Mesendoderm (in vitro differentiated cells): ENCODE results near the gene MYO16.
A peak's percentile ranks its signal among the peaks of the same experiment; 100 is the strongest.

Experiments
- DNase-seq: peaks from one replicate; pipeline ENCODE4 v3.0.0; 2013
- H2AK5ac ChIP-seq: 2 replicates; pipeline ENCODE4 v1.6.1; 2013; ENCODE audit warnings: low read length, inconsistent platforms
- H2BK120ac ChIP-seq: 2 replicates; pipeline ENCODE4 v1.6.1; 2013; ENCODE audit warnings: low read depth, mild to moderate bottlenecking, low read length, moderate library complexity, mixed read lengths
- H2BK15ac ChIP-seq: replicated peaks from 2 replicates; pipeline ENCODE4 v1.6.1; 2013; ENCODE audit warnings: low read depth, mild to moderate bottlenecking, moderate library complexity
- H2BK5ac ChIP-seq: 2 replicates; pipeline ENCODE4 v1.6.1; 2013; ENCODE audit warnings: low read length, inconsistent platforms
- H3K18ac ChIP-seq: 2 replicates; pipeline ENCODE4 v1.6.1; 2013; ENCODE audit warnings: mild to moderate bottlenecking, low read length, mixed read lengths
- H3K23ac ChIP-seq: one replicate; pipeline ENCODE4 v1.6.1; 2013; ENCODE audit warnings: low read length
- H3K27ac ChIP-seq: 2 replicates; pipeline ENCODE4 v1.5.1; 2013; ENCODE audit warnings: low read depth, mild to moderate bottlenecking, inconsistent platforms, low read length, moderate library complexity
- H3K27me3 ChIP-seq: 2 replicates; pipeline ENCODE4 v1.6.1; 2013; ENCODE audit warnings: low read length, control low read depth, mild to moderate bottlenecking, inconsistent platforms; ENCODE audit not compliant: insufficient read depth, poor library complexity
- H3K36me3 ChIP-seq: 2 replicates; pipeline ENCODE4 v1.6.1; 2013; ENCODE audit warnings: low read length, inconsistent platforms; ENCODE audit not compliant: control insufficient read depth, insufficient read depth
- H3K4ac ChIP-seq: one replicate; pipeline ENCODE4 v1.6.1; 2013; ENCODE audit warnings: low read depth, mild to moderate bottlenecking, low read length, moderate library complexity
- H3K4me1 ChIP-seq: 2 replicates; pipeline ENCODE4 v1.6.1; 2013; ENCODE audit warnings: low read depth, low read length, inconsistent platforms; ENCODE audit not compliant: control insufficient read depth
- H3K4me2 ChIP-seq: 2 replicates; pipeline ENCODE4 v1.6.1; 2013; ENCODE audit warnings: low read length
- H3K4me3 ChIP-seq: 2 replicates; pipeline ENCODE4 v1.5.1; 2013; ENCODE audit warnings: mild to moderate bottlenecking, low read length
- H3K56ac ChIP-seq: one replicate; pipeline ENCODE4 v1.6.1; 2013; ENCODE audit warnings: low read length
- H3K79me1 ChIP-seq: 2 replicates; pipeline ENCODE4 v1.6.1; 2013; ENCODE audit warnings: low read length, inconsistent platforms
- H3K79me2 ChIP-seq: 2 replicates; pipeline ENCODE4 v1.6.1; 2013; ENCODE audit warnings: mild to moderate bottlenecking, low read length; ENCODE audit not compliant: control insufficient read depth, insufficient read depth
- H3K9ac ChIP-seq: 2 replicates; pipeline ENCODE4 v1.6.1; 2013; ENCODE audit warnings: low read length, inconsistent platforms
- H4K5ac ChIP-seq: one replicate; pipeline ENCODE4 v1.6.1; 2013; ENCODE audit warnings: low read length
- H4K8ac ChIP-seq: one replicate; pipeline ENCODE4 v1.6.1; 2013; ENCODE audit warnings: low read depth, mild to moderate bottlenecking, control low read depth, low read length, moderate library complexity
- WGBS: extraction: QIAGEN DNeasy Blood & Tissue Kit; methylation state at CpG from one replicate; pipeline ENCODE4 v1.1.7; 2013; ENCODE audit warnings: low lambda C conversion rate, missing lambda C conversion rate; ENCODE audit not compliant: insufficient coverage; ENCODE audit errors: extremely low coverage; 5-methylcytosine and 5-hydroxymethylcytosine counted together

The MYO16 gene

GRCh38 chr13:109002934-109003333 is 373.5 kb downstream of the MYO16 start:
- no peak overlapping the region for H3K56ac ChIP-seq
- H3K23ac ChIP-seq, result no peak overlapping the region
- no CpG with 5 or more reads among the region's 2 CpGs for WGBS
- H3K9ac ChIP-seq, result no peak overlapping the region
- no peaks in the 10 kb centered on the region for H3K27me3 ChIP-seq
- no peak overlapping the region for H2BK5ac ChIP-seq
- H3K4me3 ChIP-seq, result no peak overlapping the region
- H3K4me1 ChIP-seq, result no peaks in the 10 kb centered on the region
- no peak overlapping the region for H3K4me2 ChIP-seq
- H3K36me3 ChIP-seq, result no peaks in the 10 kb centered on the region
- H2AK5ac ChIP-seq, result no peak overlapping the region
- DNase-seq, result no peak
- no peak overlapping the region for H2BK120ac ChIP-seq
- H3K4ac ChIP-seq, result no peak overlapping the region
- no peak overlapping the region for H2BK15ac ChIP-seq
- no peaks in the 10 kb centered on the region for H3K79me2 ChIP-seq
- no peaks in the 10 kb centered on the region for H3K79me1 ChIP-seq
- no peak overlapping the region for H4K5ac ChIP-seq
- no peak overlapping the region for H3K27ac ChIP-seq
- H3K18ac ChIP-seq, result no peak overlapping the region
- no peak overlapping the region for H4K8ac ChIP-seq

GRCh38 chr13:109007946-109008345 is 378.5 kb downstream of the MYO16 start:
- H3K23ac ChIP-seq, result no peak overlapping the region
- H3K27me3 ChIP-seq, result no peaks in the 10 kb centered on the region
- H3K79me2 ChIP-seq, result no peaks in the 10 kb centered on the region
- H3K36me3 ChIP-seq, result no peaks in the 10 kb centered on the region
- H2BK120ac ChIP-seq, result no peak overlapping the region
- no peak overlapping the region for H3K9ac ChIP-seq
- no peak overlapping the region for H2AK5ac ChIP-seq
- H3K18ac ChIP-seq, result no peak overlapping the region
- no peak overlapping the region for H3K56ac ChIP-seq
- H3K4ac ChIP-seq, result no peak overlapping the region
- H3K79me1 ChIP-seq, result no peaks in the 10 kb centered on the region
- H3K4me1 ChIP-seq, result peaks cover 2% of the 10 kb centered on the region
- no peak overlapping the region for H3K27ac ChIP-seq
- H2BK15ac ChIP-seq, result no peak overlapping the region
- H2BK5ac ChIP-seq, result no peak overlapping the region
- no peak overlapping the region for H4K5ac ChIP-seq
- H4K8ac ChIP-seq, result no peak overlapping the region
- no peak overlapping the region for H3K4me3 ChIP-seq
- WGBS, result no CpG with 5 or more reads among the region's 3 CpGs
- no peak for DNase-seq
- no peak overlapping the region for H3K4me2 ChIP-seq

- Histone ChIP-seq H2BK120ac (no peak overlapping the region), H3K27ac (no peak overlapping the region), H4K5ac (no peak overlapping the region), H2AK5ac (no peak overlapping the region), H3K4me1 (peaks cover 2% of the 10 kb centered on the region), H3K36me3 (no peaks in the 10 kb centered on the region), H3K23ac (no peak overlapping the region), H3K56ac (no peak overlapping the region), H3K4me3 (no peak overlapping the region), H3K9ac (no peak overlapping the region), H3K4ac (no peak overlapping the region), H3K4me2 (no peak overlapping the region), H3K27me3 (no peaks in the 10 kb centered on the region), H2BK15ac (no peak overlapping the region), H3K79me2 (no peaks in the 10 kb centered on the region), H3K18ac (no peak overlapping the region), H3K79me1 (no peaks in the 10 kb centered on the region), H4K8ac (no peak overlapping the region), H2BK5ac (no peak overlapping the region)
- DNase-seq, result no peak
- 100% methylated on average over 1 of the region's 4 CpGs for WGBS
Observed at GRCh38 chr13:109009756-109010155, 380.3 kb downstream of the MYO16 start.

DNA sequence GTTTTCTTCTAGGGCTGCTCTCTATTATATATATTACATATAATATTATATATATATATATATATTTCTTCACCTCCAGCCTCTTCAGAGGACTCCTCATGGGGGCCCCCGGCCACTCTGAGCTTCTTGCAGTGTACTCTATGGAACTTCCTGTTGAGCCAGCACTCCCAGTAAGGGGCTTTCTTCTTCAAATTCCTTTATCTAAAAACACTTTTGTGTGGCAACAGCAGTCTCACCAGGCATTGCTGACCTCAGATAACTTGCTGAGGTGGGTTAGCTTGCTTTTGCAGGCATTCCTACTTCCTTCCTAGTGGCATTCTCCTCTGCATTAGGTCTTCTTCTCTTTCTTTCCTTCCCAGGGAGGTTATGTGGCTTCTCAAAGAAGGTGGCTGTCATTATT is 381.5 kb downstream of the MYO16 start:
- Histone ChIP-seq H3K27me3 (no peaks in the 10 kb centered on the region), H2AK5ac (no peak overlapping the region), H3K4me2 (no peak overlapping the region), H2BK120ac (no peak overlapping the region), H3K4me3 (no peak overlapping the region), H3K23ac (no peak overlapping the region), H3K56ac (no peak overlapping the region), H2BK15ac (no peak overlapping the region), H3K18ac (no peak overlapping the region), H4K8ac (no peak overlapping the region), H3K27ac (no peak overlapping the region), H3K36me3 (no peaks in the 10 kb centered on the region), H3K4me1 (peaks cover 2% of the 10 kb centered on the region), H2BK5ac (no peak overlapping the region), H4K5ac (no peak overlapping the region), H3K79me2 (no peaks in the 10 kb centered on the region), H3K79me1 (no peaks in the 10 kb centered on the region), H3K4ac (no peak overlapping the region), H3K9ac (no peak overlapping the region)
- DNase-seq, result peak; percentile 87
- WGBS, result no CpG with 5 or more reads among the region's 1 CpG

- H3K9ac ChIP-seq, result no peak overlapping the region
- H3K27ac ChIP-seq, result no peak overlapping the region
- no peak overlapping the region for H2BK5ac ChIP-seq
- H3K18ac ChIP-seq, result no peak overlapping the region
- no peak overlapping the region for H3K4me2 ChIP-seq
- H3K79me2 ChIP-seq, result no peaks in the 10 kb centered on the region
- H3K27me3 ChIP-seq, result no peaks in the 10 kb centered on the region
- H3K79me1 ChIP-seq, result no peaks in the 10 kb centered on the region
- H3K4ac ChIP-seq, result no peak overlapping the region
- H2BK15ac ChIP-seq, result no peak overlapping the region
- peak; percentile 11 for DNase-seq
- H3K36me3 ChIP-seq, result no peaks in the 10 kb centered on the region
- peaks cover 2% of the 10 kb centered on the region for H3K4me1 ChIP-seq
- H3K4me3 ChIP-seq, result no peak overlapping the region
- no peak overlapping the region for H4K8ac ChIP-seq
- no peak overlapping the region for H4K5ac ChIP-seq
- no peak overlapping the region for H3K56ac ChIP-seq
- no CpG with 5 or more reads among the region's 5 CpGs for WGBS
- no peak overlapping the region for H3K23ac ChIP-seq
- no peak overlapping the region for H2AK5ac ChIP-seq
- H2BK120ac ChIP-seq, result no peak overlapping the region
Observed at GRCh38 chr13:109012115-109012514, 382.7 kb downstream of the MYO16 start.

DNA sequence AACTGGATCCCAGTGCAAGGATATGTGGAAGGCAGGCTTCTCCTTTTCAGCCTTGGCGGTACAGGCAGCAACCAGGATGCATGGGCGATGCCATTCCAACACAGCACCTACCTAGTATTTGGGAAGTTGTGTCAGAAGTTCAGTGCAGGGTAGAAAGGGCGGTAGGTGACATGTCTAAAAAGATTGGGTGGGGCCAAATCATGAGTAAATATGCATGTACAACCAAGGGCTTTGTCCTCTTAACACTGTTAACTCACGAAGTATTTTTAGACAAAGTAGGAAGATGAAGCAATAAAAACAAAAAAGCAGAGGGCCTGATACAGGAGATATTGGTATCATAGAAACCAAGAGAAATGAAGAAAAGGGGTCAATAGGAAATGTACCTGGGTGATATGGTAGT is 392.1 kb downstream of the MYO16 start:
- Histone ChIP-seq H3K27me3 (no peaks in the 10 kb centered on the region), H3K4me3 (no peak overlapping the region), H4K8ac (no peak overlapping the region), H4K5ac (no peak overlapping the region), H3K4me1 (no peaks in the 10 kb centered on the region), H2BK120ac (no peak overlapping the region), H2BK15ac (no peak overlapping the region), H3K79me1 (no peaks in the 10 kb centered on the region), H3K27ac (no peak overlapping the region), H3K4ac (no peak overlapping the region), H3K23ac (no peak overlapping the region), H2BK5ac (no peak overlapping the region), H3K56ac (no peak overlapping the region), H3K18ac (no peak overlapping the region), H3K36me3 (no peaks in the 10 kb centered on the region), H3K4me2 (no peak overlapping the region), H3K9ac (no peak overlapping the region), H3K79me2 (no peaks in the 10 kb centered on the region), H2AK5ac (no peak overlapping the region)
- DNase-seq, result no peak
- WGBS, result no CpG with 5 or more reads among the region's 4 CpGs
